Vagina (tissue), 2 donors: ENCODE data around the gene PM20D1.

ENCODE experiments used
- CTCF ChIP-seq, 3 experiments: fragments of 450-650 bp in 2 of 3; fragments of 200-600 bp in 1 of 3; sonication (generic) in 1 of 3; IDR thresholded peaks; one replicate each; pipeline ENCODE4 v1.5.1; 2017 to 2019; ENCODE audit warnings: antibody characterized with exemption in 3 of 3, mild to moderate bottlenecking in 2 of 3, moderate library complexity in 2 of 3
- POLR2A ChIP-seq, 2 donors: fragments of 450-650 bp; IDR thresholded peaks; one replicate each; pipeline ENCODE4 v1.6.1; 2017; ENCODE audit warnings: antibody characterized with exemption in 2 of 2, mild to moderate bottlenecking in 2 of 2, moderate library complexity in 2 of 2

GRCh38 chr1:205800427-205800826 lies 49.5 kb downstream of the PM20D1 start:
- no peak for TF ChIP-seq CTCF (IDR thresholded peaks at IDR 0.05)
- no peak for TF ChIP-seq POLR2A (IDR thresholded peaks at IDR 0.05)
